Esophagus muscularis mucosa (tissue), 3 donors: ENCODE measurements around the gene CDHR5.

Experiments
- CTCF ChIP-seq, 3 experiments: fragments of 200-600 bp in 2 of 3; fragments of 450-650 bp in 1 of 3; sonication (generic) in 2 of 3; IDR thresholded peaks; one replicate each; pipeline ENCODE4 v1.5.1; 2017 to 2019; ENCODE audit warnings: antibody characterized with exemption in 3 of 3, mild to moderate bottlenecking in 2 of 3, moderate library complexity in 1 of 3
- POLR2A ChIP-seq: fragments of 450-650 bp; IDR thresholded peaks from one replicate; pipeline ENCODE4 v1.6.1; 2017; ENCODE audit warnings: antibody characterized with exemption, moderate library complexity, mild to moderate bottlenecking, low read depth
- POLR2AphosphoS5 ChIP-seq, 2 donors: sonication (generic); formaldehyde crosslinking; IDR thresholded peaks; one replicate each; pipeline ENCODE4 v1.6.1; 2017; ENCODE audit warnings: antibody characterized with exemption in 2 of 2

GRCh38 chr11:629237-629583 is 4.5 kb upstream of the CDHR5 start:
- TF ChIP-seq CTCF (IDR thresholded peaks at IDR 0.05) = peak; percentile 25 to 45 (median 35)
- peak; percentile 24 to 50 for TF ChIP-seq POLR2AphosphoS5 (IDR thresholded peaks at IDR 0.05)
- TF ChIP-seq POLR2A = no peak
